Right lobe of liver (tissue), 4 donors: ENCODE data around the gene LHFPL4.

Source experiments
- POLR2A ChIP-seq: fragments of 450-650 bp; IDR thresholded peaks from one replicate; pipeline ENCODE4 v1.6.1; 2017; ENCODE audit warnings: antibody characterized with exemption, mild to moderate bottlenecking
- TF ChIP-seq, protein P1 (sequence below), 4 donors: fragments of 200-600 bp in 3 of 4; fragments of 450-650 bp in 1 of 4; IDR thresholded peaks; one replicate each; pipeline versions ENCODE4 v1.5.1 to v1.8.0; 2016 to 2022; ENCODE audit warnings: antibody characterized with exemption in 4 of 4, mild to moderate bottlenecking in 2 of 4
- donor health status: DM: no; HTN: no; CAD: no.
- donor health status: DM: no; HTN: no; CAD: no.
- donor health status: DM: no; HTN: yes; CAD: no.

DNA sequence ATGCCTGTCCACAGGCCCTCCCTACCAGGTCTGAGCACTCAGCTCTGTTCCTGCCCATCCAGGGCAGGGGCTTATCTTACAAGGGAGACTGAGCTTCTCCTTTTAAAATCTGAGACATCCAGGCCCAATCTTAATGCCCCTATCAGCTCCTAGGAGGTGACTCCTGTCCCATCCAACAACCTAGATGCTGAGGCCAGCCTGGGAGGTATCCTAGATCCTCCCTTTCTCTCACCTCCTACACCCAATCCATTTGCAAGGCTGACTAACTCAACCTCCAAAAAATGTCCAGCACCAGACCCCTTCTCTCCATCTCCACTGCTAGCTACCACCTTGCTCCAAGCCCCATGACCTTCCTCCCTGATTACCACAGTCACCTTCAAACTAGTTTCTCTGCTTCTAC, 17.4 kb downstream of the LHFPL4 start:
- TF ChIP-seq, protein P1, sequence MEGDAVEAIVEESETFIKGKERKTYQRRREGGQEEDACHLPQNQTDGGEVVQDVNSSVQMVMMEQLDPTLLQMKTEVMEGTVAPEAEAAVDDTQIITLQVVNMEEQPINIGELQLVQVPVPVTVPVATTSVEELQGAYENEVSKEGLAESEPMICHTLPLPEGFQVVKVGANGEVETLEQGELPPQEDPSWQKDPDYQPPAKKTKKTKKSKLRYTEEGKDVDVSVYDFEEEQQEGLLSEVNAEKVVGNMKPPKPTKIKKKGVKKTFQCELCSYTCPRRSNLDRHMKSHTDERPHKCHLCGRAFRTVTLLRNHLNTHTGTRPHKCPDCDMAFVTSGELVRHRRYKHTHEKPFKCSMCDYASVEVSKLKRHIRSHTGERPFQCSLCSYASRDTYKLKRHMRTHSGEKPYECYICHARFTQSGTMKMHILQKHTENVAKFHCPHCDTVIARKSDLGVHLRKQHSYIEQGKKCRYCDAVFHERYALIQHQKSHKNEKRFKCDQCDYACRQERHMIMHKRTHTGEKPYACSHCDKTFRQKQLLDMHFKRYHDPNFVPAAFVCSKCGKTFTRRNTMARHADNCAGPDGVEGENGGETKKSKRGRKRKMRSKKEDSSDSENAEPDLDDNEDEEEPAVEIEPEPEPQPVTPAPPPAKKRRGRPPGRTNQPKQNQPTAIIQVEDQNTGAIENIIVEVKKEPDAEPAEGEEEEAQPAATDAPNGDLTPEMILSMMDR (IDR thresholded peaks at IDR 0.05), result no peak
- TF ChIP-seq POLR2A, result no peak
